Uterus (tissue), 2 donors: ENCODE data around the gene GRIN2A.

Experiments
- CTCF ChIP-seq, 4 experiments: fragments of 200-600 bp in 2 of 4; fragments of 450-650 bp in 2 of 4; sonication (generic) in 2 of 4; IDR thresholded peaks; one replicate each; pipeline ENCODE4 v1.5.1; 2016 to 2019; ENCODE audit warnings: antibody characterized with exemption in 4 of 4, mild to moderate bottlenecking in 2 of 4, moderate library complexity in 1 of 4
- POLR2A ChIP-seq, 2 donors: fragments of 450-650 bp; IDR thresholded peaks; one replicate each; pipeline ENCODE4 v1.6.1; 2016; ENCODE audit warnings: antibody characterized with exemption in 2 of 2, mild to moderate bottlenecking in 1 of 2, moderate library complexity in 1 of 2

GRCh38 chr16:10045291-10045775, 136.9 kb downstream of the GRIN2A start:
- TF ChIP-seq POLR2A (IDR thresholded peaks at IDR 0.05) (no peak), CTCF (IDR thresholded peaks at IDR 0.05) (no peak)
